ENCODE data around the gene LMNTD2.

LMNTD2 gene

GRCh38 chr11:548700-549603 lies 11.6 kb downstream of the LMNTD2 start:
- Histone ChIP-seq H3K27ac (no peak overlapping the region), H3K27me3 (replicated peaks) (no peaks in the 10 kb centered on the region), H3K4me3 (ENCODE audit: low read depth, low read length) (no peak overlapping the region), H3K36me3 (replicated peaks) (no peaks in the 10 kb centered on the region)
- TF ChIP-seq CTCF (IDR thresholded peaks at IDR 0.05; ENCODE audit: low read depth, low read length, missing control alignments), result no peak
- in situ Hi-C loops (cut with HindIII; ENCODE audit: low pct_ligation_motif_present, low sequenced_read_pairs), result no loop called here
- DNase-seq, result no peak

DNA sequence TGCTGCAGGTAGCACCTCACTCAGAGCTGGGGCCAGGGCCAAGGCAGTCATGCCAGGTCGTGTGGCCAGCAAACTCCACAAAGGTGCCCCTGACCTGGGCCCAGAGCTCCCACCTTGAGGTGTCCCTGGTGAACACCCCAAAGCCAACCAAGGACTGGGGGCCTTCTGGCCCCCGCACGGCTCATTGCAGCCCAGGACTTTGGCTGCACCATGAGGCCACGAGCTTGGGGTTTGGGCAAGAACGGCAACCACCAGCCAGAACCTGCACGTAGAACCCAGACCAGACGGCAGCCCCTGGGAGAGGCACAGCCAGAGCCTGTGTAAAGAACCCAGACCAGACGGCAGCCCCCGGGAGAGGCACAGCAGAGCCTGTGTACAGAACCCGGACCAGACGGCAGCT lies 15.4 kb downstream of the LMNTD2 start:
- DNase-seq, result no peak
- Histone ChIP-seq H3K36me3 (replicated peaks) (no peaks in the 10 kb centered on the region), H3K27ac (no peak overlapping the region), H3K4me3 (ENCODE audit: low read depth, low read length) (no peak overlapping the region), H3K27me3 (replicated peaks) (no peaks in the 10 kb centered on the region)
- in situ Hi-C loops (cut with HindIII; ENCODE audit: low pct_ligation_motif_present, low sequenced_read_pairs), result no loop called here
- TF ChIP-seq CTCF (IDR thresholded peaks at IDR 0.05; ENCODE audit: low read depth, low read length, missing control alignments), result no peak

DNA sequence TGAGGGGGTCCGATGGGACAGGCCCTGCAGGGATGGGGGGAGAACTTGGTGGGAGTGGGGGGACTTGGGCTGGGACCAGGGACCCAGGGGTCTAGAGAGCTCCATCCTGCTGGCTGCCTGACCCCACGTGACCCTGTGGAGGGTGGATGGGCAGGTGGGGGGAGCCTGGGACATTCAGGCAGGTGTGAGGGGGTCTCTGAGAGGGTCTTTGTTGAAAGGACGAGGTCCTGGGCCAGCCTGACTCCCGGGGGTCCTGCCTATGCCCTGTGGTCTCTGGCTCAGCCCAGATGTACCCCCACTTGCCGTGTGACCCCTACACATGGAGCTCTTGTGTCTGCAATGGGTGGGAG lies 15.7 kb downstream of the LMNTD2 start:
- TF ChIP-seq CTCF (IDR thresholded peaks at IDR 0.05; ENCODE audit: low read depth, low read length, missing control alignments), result no peak
- in situ Hi-C loops (cut with HindIII; ENCODE audit: low pct_ligation_motif_present, low sequenced_read_pairs), result no loop called here
- no peak overlapping the region for H3K4me3 ChIP-seq (ENCODE audit: low read depth, low read length)
- DNase-seq, result no peak
- no peak overlapping the region for H3K27ac ChIP-seq
- no peaks in the 10 kb centered on the region for H3K36me3 ChIP-seq (replicated peaks)
- H3K27me3 ChIP-seq (replicated peaks), result no peaks in the 10 kb centered on the region

DNA sequence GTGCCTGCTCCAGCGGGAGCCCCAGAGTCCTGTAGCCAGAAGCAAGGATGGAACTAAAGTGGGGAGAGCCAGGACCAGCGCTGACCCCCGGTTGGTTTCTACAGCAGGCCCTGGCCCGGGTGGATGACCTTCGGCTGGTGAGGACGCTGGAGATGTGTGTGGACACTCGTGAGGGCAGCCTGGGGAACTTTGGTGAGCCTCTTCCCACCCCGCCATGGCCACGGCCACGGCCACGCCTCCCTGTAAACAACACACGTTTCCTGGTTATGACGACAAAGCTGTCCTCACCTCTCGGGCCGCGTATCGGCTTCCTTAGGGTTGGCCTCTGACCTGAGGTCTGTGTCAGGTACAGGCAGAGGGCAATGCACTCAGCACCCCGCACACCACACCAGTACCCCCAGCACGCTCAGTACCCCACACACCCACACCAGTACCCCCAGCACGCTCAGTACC lies 19.1 kb downstream of the LMNTD2 start:
- Histone ChIP-seq H3K27me3 (replicated peaks) (no peaks in the 10 kb centered on the region), H3K4me3 (ENCODE audit: low read depth, low read length) (no peak overlapping the region), H3K27ac (no peak overlapping the region), H3K36me3 (replicated peaks) (no peaks in the 10 kb centered on the region)
- TF ChIP-seq CTCF (IDR thresholded peaks at IDR 0.05; ENCODE audit: low read depth, low read length, missing control alignments), result no peak
- no peak for DNase-seq
- in situ Hi-C loops (cut with HindIII; ENCODE audit: low pct_ligation_motif_present, low sequenced_read_pairs), result no loop called here

- Histone ChIP-seq H3K27me3 (replicated peaks) (no peaks in the 10 kb centered on the region), H3K36me3 (replicated peaks) (no peaks in the 10 kb centered on the region), H3K27ac (no peak overlapping the region), H3K4me3 (ENCODE audit: low read depth, low read length) (no peak overlapping the region)
- TF ChIP-seq CTCF (IDR thresholded peaks at IDR 0.05; ENCODE audit: low read depth, low read length, missing control alignments), result no peak
- DNase-seq, result no peak
- in situ Hi-C loops (cut with HindIII; ENCODE audit: low pct_ligation_motif_present, low sequenced_read_pairs), result no loop called here
Measured at GRCh38 chr11:540583-541432, 19.7 kb downstream of the LMNTD2 start.

Measured in brain microvascular endothelial cell (primary cell).